Anterior cingulate cortex (tissue), 58 donors: ENCODE measurements around the gene PYROXD2.

ENCODE experiments used
- DNase-seq, 58 donors: peaks; one replicate each; lab custom pipeline; 2025; lab: John Stamatoyannopoulos, UW

PYROXD2 gene

DNA sequence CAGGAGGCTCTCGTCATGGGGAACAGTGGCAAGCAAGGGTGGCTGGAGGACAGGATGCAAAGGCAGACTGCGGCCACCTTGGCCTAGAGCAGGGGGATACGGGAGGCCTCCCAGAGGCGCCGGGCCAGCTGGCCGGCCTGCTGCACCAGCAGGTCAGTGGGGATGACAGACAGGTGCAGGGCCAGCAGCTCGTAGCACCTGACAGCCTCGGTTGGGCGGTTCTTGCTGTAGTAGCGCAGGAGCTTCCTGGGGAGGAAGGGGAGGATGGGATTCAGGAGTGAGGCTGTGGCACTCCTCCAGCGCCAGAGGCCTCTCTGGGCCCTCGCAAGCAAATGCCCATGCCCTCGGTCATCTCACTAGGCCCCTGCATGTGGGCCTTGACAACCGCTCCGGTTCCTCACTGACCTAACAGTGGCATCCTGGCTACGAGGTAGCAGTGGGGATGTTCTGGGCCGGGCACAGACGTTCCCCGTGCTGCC lies 2.5 kb upstream of the PYROXD2 start:
- DNase-seq, result no peak

DNA sequence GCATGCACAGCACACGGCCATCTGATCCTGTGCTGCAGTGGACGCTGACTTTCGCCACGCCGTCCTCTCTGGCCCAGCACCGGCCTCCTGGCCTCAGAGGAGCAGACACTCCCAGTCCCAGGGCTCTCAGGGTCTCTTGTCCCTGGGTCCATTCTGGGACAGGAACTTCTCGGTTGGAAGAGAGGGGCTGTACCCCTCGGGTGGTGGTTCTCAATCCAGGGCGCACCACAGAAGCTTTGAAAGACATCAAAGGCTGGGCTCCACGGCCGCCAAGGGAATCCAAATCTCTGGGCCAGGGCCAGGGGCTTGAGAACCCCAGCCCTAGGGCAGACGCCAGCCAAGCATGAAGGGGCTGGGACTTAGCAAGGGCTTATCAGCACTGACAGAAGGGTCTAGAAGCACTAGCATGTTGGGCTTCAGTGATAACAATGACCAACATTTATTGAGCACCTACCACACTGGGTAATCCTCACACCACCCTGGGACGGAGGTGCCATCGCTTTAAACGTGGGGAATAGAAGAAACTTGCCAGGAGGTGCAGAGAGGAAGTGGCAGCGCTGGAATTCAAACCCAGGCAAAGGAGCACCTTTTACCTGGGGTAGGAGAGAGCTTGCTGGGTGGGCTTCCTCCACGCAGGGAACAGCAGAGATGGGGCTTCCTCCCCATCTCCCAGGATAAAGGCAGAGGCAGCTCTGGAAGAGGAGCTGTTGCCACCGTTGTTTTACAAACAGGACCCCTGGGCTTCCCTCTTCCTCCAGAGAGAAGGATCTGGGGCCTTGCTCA lies 1.8 kb upstream of the PYROXD2 start:
- DNase-seq, result no peak

DNA sequence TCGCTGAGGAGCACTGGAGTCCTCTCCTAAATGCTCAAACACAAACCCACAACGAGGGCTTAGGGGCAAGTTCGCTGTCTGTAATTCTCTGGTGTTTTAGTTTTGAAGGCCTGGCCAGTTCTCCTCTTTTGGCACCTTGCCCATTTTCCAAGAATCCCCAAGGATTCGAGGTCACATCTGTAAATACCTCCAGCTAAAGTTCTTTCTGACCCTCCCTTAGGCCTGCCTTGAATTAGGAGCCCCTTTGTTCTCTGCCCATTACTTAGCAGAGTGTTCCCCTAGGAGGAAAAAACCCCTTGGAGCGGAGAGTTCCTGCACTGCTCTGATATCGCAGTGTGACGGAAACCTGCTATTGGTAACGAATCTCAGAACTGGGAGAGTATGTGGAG lies 743 bp upstream of the PYROXD2 start:
- no peak for DNase-seq

DNA sequence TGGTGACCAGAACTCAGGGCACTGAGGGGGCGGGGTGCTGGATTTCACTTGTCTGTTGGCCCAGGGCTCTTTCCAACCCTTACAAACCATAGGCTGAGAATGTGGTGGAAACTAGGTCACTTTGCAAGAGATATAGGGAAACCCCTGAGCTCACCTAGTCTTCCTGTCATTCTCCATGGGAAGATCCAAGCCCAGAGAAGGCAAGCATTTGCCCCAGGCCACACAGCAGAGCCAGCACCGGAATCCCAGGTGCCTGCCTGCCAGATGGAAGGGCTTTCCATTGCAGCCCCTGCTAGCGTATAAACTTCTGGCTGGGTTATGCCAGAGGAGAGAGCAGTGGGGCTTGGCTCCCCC lies 427 bp downstream of the PYROXD2 start:
- no peak for DNase-seq

DNA sequence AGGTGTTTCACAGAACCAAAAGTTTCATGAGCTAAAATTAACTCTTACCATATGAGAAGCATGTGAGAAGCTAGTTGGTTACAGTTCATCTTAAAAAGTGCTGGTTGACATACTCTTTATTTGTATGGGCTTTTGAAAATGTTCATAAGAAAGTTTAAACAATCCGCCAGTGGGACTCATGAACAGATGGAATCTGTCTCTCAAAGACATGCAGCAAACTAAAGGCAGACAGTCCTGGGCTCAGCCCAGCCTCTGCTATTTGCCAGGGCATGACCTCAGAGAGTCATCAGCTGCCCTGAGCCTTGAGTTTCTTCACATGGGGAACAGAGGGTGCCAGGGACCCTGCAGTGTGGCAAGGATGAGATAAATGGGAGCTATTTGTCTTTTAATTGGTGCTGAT lies 3.2 kb downstream of the PYROXD2 start:
- DNase-seq, result no peak

DNA sequence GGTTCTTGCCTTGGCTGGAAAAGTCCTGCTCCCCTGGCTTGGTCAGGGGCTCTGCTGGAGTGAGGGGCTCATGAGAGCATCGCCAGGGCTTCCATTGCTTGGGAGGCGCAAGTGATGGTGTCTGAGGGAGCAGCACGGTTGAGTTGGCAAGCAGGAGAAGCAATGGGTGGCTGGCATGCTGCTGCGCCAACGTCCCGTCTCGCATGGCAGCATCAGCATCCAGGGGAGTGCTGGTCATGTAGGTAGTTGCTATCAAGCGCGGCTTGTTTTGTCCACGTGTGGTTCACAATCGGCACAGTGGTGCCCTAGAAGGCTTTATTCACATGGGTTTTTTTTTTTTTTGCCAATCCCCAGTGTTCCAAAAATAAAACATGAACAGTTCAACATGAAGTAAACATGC lies 3.8 kb downstream of the PYROXD2 start:
- no peak for DNase-seq

DNA sequence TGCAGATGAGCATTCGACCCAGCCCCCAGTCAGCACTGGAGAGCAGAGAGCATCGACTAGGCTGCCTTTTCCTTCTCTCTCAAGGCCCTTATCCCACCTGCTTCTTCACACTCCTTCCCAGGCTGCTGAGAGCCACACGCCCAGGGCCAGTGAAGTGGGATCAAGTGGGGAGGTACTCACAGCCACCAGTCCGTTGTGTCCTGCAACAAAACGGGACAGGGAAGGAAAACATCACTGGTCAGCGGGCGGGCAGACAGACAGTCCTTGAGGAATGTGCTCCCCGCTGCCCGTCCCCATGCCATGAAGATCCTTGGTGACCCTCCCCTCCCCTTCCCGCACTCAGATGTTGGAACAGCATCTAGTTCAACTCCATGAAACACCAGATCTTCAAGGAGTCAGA lies 4.2 kb downstream of the PYROXD2 start:
- DNase-seq, result no peak

DNA sequence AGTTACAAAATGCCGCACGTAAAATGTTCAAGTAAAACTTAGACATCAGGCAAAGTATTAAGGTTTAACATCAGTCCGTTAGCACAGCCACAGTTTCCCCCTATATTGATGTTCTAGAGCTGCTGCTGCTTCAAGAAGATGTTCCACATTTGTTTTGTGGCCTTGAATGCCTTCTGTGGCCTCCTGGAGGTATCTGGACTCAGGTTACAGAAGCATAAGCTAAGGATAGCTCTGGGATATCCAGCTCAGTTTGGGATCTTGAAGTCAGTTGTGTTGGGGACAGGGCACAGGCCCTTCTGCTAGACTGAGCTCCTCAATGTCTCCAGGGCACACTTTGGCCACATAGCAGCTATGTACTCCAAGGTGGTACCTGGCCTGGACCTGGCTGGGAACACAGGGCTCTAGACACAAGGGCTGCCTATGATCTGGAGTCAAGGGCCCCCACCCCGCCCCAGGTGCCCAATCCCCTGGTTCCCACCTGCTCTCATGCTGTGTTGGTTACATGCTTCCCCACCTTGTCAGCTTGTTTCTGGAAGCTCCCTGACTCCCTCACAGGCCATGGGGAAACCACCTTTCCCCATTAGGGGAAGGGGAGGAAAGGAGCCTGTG lies 4.7 kb downstream of the PYROXD2 start:
- DNase-seq, result no peak

DNA sequence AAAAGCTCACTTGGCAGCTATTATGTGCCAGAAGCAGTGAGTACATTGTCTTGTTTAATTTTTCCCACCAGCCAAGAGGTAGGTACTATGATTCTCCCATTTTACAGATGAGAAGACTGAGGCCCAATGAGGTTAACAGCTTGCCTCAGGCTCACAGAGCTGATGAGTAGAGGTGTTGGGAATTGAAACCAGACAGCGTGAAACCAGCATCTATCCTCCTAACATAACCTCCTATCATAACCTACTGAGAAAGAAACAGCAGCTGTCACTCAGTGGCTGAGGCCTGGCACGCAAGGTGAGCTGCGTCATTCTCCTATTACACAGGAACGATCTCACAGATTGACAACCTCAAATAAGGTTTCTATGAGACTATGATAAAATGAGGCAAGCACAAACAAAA lies 6.2 kb downstream of the PYROXD2 start:
- DNase-seq, result no peak

DNA sequence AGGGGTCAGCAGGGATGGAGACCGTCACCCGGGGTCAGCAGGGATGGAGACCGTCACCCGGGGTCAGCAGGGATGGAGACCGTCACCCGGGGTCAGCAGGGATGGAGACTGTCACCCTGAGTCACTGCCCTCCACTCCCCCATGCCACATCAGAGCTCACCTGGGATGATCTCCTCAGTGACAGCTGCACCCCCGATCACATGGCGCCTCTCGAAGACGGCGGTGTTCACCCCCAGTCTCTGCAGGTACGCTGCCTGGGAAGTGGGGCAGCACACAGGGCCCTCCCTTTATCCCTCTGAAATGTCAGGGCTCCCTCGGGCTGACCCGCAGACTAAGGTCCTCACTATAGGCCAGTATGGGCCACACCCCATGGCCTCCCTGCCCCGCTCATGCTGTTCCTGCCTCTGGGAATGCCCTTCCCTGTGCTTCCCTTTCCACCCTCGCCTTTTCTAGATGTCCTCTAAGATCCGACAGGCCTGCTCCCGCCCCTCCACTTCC lies 7.2 kb downstream of the PYROXD2 start:
- no peak for DNase-seq

DNA sequence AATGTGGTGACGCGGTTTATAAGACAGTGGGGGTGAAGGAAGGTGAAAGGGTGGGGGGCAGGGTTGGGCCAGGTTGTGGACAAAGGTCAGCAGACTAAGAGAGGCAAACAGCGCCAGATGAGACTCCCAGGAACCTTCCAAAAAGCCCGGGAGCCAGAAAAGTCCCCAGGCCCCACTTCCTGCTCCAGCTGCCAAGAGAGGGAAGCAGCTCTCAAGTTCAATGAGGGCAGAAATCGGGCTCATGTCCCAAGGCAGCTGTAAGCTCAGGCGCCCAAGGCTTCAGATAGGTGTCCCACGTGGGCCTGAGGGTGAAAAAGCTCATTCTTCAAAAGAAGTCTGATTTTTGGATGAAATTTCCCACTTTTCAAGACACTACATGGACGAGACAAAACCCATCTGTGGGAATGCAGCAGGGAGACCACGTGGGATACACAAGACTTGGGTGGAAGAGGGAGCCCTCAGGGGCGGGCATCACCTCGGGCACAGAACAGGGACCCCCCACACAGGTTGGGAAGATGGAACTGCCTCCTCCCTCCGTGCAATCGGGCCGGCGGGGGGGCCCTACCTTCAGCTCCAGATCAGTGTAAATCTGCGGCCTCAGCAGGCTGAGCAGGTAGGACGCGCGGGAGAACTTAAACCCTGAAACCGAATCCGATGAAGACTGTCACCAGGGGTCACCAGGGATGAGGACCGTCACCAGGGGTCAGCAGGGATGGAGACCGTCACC lies 7.8 kb downstream of the PYROXD2 start:
- no peak for DNase-seq

DNA sequence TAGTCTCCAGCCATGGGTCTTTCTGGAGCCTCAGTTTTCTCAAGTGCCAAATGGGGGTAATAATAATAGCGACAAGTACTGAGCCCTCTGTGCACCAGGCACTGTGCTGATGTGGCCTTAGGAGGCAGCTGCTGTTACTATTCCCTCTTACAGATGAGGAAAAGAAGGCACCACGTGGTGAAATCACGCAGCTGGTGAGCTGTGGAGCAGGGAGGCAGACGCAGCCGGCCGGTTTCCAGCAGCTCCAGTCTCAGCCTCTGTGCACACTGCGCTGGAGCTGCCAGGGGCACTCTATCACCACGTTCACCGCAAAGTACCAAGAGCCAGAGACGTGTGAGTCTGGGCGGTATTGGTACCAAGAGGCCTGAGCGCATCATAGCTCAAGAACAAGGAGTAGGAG lies 9.6 kb downstream of the PYROXD2 start:
- DNase-seq, result peak in 22 of 58 donors; percentile 4 to 52 (median 16)

DNA sequence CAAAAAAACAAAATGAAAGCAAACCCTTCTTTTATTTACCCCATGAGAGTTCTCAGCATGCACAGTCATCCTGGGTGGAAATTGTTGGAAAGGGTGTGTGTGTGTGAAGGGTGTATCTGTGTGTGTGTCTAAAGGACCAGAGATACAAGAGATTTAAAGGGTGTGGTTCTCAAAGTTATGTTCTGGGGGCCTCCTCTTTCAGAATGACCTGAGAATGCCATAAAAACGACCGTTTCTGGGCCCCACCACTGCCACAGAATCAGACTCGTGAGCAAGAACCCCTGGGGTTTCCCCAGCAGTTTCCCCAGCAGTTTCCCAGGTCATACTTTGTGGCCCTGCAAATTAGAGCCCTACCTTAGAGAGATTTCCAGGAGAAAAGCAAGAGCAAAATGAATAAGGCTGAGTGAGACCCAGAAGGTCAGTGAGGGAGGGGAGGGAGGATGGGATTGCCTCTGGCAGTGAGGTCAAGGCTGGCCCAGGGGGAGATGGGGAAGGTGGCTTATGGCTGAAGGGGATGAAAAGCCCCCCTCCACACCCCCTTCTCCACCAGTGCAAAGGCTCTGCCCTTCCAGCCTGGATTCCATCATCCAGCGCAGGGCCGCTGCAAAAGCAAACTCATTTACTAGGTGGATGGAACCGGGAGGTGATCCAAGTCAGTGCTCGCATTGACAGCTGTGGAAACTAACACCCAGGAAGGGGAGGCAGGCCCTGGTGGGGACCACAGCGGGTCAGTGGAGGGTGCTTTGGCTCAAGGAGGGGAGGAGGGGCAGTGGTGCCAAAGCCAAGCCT lies 10.2 kb downstream of the PYROXD2 start:
- DNase-seq, result no peak

DNA sequence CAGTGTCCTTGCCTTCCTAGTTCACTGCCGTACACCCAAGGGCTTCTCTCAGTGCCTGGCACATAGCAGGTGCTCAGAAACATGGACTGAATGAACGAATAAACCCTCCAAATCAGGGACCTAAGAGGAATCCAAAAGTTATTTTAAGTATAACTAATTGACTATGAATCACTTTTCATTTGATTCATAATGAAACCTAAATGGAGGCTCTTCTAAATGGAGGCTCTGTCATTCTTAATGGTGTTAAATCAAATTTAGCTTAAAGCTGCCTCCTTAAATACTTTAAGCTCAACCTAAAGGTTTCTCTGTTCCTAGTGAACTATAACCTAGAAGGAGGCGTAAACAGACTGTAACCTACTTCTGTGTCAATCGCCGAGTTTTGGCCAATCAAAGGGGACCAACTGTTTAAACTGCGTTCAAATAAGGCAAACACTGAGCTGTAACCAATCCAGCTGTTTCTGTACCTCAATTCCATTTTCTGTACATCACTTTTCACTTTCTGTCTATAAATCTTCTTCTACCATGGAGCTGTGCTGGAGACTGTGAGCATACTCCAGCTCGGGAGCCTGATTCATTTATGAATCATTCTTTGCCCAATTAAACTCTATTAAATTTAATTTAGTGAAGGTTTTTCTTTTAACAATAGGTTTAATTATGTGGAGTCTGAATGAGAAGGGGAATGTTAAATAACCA lies 11.0 kb downstream of the PYROXD2 start:
- no peak for DNase-seq

DNA sequence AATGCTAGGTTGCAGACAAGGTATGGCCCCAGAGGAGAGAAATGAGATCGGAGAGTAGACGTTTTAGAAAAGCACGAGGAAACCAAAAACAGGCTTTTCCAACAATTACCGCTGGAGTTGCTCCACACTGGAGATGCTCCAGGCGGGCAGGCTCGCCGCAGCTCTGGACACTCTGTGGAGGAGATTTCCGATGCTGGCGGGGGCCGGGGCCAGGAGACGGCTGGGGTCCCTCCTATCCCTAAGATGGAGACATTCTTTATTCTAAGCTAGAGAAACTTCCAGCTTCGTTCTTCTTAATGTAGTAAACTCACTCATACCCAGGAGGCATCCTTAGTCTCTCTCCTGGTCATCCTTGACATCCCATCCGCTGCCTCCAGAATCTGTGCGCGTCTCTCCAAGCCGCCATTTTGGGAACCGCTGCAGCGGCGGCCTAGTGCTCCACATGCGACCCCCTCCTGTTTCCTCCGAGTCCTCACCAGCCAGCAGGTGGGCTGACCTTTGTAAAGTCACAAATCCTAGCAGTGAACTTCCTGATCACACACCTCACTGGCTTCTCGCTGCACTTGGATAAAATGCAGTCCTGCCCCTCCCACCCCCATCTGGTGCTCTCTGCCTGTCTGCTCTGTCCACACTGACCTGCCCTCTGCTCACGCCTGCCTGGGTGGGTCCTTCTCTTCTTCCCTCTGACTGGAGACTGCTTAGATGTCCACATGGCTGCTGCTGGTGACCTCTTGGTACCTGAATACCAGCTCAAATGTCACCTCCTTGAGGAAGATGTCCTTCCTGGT lies 11.9 kb downstream of the PYROXD2 start:
- DNase-seq, result no peak

DNA sequence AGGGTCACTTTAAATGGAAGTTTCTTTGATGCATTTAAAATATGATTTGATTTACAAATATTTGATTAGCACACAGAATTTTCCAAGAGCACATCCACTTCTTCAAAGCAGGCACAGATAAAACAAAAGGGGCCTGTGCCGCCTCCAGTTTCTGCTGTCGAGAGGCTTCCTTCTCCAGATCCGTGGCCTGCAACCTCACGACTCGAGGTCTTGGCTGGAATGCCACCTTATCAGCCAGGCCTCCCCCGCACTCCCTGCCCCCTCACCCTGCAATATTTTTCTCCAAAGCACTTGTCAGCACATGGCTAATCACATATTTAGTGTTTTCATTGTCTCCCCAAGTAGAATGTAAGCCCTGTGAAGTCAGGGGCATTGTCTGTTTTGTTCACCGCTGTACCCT lies 12.5 kb downstream of the PYROXD2 start:
- DNase-seq, result no peak

DNA sequence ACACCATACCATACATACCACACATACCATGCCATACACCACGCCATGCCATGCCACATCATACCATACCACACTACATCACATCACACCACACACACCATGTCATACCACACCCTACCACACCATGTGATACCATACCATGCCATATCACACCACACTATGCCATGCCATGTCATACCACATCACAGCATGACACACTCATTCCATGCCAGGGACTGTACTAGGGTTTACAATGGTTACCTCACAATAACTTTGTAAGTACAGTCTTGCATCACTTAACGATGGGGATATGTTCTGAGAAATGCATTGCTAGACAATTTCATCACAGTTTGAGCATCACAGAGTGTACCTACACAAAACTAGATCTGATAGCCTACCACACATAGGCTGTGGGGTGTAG lies 14.5 kb downstream of the PYROXD2 start:
- no peak for DNase-seq

DNA sequence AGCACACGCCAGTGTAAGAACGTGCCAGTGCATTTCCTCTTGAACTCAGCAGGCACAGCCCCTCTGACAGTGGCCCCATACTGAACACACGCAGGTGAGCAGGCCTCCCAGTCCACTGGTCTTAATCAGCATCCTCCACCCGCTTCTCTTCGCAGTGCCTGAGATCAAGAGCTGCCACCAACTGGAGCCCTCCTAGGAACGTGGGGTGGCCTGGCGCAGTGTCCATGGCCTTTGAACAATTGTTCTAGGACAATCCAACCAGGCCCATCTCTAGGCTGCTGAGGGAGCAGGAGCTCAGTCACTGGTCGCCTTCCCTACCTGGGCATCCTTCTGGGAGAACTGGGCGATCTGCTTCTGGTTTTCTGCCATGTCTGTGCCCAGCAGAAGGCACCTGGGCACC lies 15.2 kb downstream of the PYROXD2 start:
- no peak for DNase-seq

DNA sequence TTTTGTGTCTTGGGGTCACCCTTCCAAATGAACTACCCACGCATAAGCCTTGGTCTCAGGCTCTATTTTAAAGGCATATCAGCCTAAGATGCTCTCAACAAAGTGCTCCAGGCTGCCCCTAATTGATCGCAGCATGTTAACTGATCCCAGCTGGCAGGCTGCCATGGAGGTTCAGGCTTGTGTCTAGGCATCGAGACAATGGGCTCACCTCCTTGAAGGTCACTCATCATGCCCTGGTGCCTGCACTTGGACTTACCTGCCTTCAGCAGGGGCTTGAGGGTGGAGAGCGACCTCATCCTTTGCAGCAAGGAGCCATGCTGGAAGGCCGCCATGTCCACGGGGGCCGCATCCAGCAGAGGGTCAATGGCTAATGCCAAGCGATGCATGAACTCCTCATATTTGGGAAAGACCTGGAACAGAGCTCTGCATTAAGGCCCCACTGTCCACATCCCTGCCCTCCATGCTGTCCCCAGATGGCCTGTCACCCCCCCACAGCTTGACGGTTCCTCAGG lies 17.8 kb downstream of the PYROXD2 start:
- no peak for DNase-seq
